HK-2 (cell line): Measurements from ENCODE around the gene GRAMD4.

Experiments
- DNase-seq: peaks from one replicate; pipeline ENCODE4 v3.0.0-alpha.2; 2018; ENCODE audit not compliant: unreplicated experiment

GRAMD4 gene

GRCh38 chr22:46671824-46672432 is 51.7 kb downstream of the GRAMD4 start:
- no peak for DNase-seq

- no peak for DNase-seq
Observed at GRCh38 chr22:46672731-46673130, 52.5 kb downstream of the GRAMD4 start.

GRCh38 chr22:46673205-46673604 is 53.0 kb downstream of the GRAMD4 start:
- DNase-seq, result no peak

GRCh38 chr22:46673662-46674236 is 53.6 kb downstream of the GRAMD4 start:
- no peak for DNase-seq

- no peak for DNase-seq
Observed at GRCh38 chr22:46674367-46674781, 54.2 kb downstream of the GRAMD4 start.

GRCh38 chr22:46674906-46675305 is 54.7 kb downstream of the GRAMD4 start:
- no peak for DNase-seq

- DNase-seq, result no peak
Observed at GRCh38 chr22:46675479-46675878, 55.3 kb downstream of the GRAMD4 start.

- no peak for DNase-seq
Observed at GRCh38 chr22:46675938-46676337, 55.8 kb downstream of the GRAMD4 start.

- DNase-seq, result no peak
Observed at GRCh38 chr22:46676479-46676878, 56.3 kb downstream of the GRAMD4 start.

GRCh38 chr22:46676881-46677280 is 56.7 kb downstream of the GRAMD4 start:
- no peak for DNase-seq

GRCh38 chr22:46677323-46678002 is 57.3 kb downstream of the GRAMD4 start:
- DNase-seq, result no peak

GRCh38 chr22:46678003-46678657 is 57.9 kb downstream of the GRAMD4 start:
- DNase-seq, result no peak

GRCh38 chr22:46678785-46679700 is 58.9 kb downstream of the GRAMD4 start:
- no peak for DNase-seq

- no peak for DNase-seq
Observed at GRCh38 chr22:46679706-46680269, 59.6 kb downstream of the GRAMD4 start.

GRCh38 chr22:46681010-46681409 is 60.8 kb downstream of the GRAMD4 start:
- no peak for DNase-seq

- no peak for DNase-seq
Observed at GRCh38 chr22:46682011-46682731, 62.0 kb downstream of the GRAMD4 start.

- no peak for DNase-seq
Observed at GRCh38 chr22:46684706-46685105, 64.5 kb downstream of the GRAMD4 start.

- no peak for DNase-seq
Observed at GRCh38 chr22:46686221-46687047, 66.2 kb downstream of the GRAMD4 start.

- DNase-seq, result no peak
Observed at GRCh38 chr22:46687048-46687444, 66.9 kb downstream of the GRAMD4 start.

- DNase-seq, result no peak
Observed at GRCh38 chr22:46687460-46687859, 67.3 kb downstream of the GRAMD4 start.
